Amniotic stem cell (primary cell): ENCODE results near the gene ERC2.

Experiments used
- DNase-seq: peaks from one replicate; lab custom pipeline; 2025; lab: John Stamatoyannopoulos, UW

Gene ERC2

GRCh38 chr3:55716044-55716443 lies 752.2 kb downstream of the ERC2 start:
- no peak for DNase-seq

- no peak for DNase-seq
Measured at GRCh38 chr3:55714057-55714456, 754.2 kb downstream of the ERC2 start.

- DNase-seq: no peak
Measured at GRCh38 chr3:55711646-55712045, 756.6 kb downstream of the ERC2 start.

DNA sequence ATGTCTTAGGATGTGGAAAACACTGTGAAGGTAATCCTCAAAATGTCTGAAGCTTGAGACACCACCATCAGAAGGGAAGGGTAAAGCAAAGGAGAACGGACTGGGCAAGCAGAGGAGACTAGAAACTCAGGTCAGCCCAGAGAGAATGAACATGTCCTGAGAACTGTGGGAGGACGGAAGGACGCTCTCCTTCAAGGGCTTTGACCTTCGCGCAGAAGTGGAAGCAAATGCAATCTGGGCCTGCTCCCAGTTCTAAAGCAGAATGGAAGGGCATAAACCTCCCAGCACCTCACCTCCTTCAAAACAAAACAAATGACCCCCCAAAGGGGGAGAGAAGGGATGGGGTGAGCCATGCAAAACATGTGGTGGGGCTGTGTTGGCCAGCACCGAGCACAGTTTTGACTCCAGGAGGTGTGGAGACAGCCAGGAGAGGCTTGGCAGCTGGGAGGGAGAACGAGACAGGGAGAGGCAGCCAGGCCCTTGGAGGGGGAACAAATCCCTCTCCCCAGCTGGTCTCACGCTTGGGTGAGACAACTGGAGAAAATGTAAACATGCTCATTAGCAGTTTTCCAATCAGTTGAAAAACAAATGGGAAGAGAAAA lies 758.8 kb downstream of the ERC2 start:
- DNase-seq: no peak

DNA sequence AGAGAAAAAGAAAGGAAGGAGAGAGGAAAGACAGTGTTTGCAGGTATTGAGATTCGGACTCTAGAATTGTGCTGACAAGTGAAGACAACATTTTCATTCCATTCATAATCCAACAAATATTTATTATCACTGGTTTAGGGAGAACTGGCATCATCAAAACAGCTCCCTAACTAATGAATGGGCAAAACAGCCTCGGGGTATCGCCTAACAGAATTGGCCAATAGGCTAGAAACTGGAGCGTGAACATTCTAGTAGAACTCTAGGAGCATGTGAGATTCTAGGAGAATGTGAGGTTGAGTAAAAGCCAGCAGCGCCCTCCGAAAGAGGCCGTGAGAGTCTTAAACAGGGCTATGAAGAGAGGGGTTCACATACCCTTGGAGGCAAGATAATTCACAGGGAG lies 759.3 kb downstream of the ERC2 start:
- DNase-seq: no peak

DNA sequence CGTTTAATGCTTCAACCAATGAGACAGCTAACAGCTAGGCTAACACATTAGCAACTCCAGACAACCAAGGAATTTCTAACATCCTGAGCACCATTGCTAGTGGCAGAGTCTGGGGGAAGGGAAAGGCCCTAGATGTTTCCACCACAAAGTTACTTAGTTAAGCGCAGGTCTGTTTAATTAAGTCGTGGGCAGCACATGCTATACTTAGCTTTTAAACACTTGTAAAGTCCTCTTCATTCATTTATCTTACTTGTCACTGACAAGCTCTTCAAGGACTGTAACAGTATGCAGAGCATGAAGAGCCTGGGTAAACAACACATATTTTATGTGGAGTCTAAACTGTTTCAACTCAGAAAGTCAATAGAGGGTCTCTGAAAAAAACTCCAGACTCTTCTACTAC lies 760.0 kb downstream of the ERC2 start:
- DNase-seq: no peak

DNA sequence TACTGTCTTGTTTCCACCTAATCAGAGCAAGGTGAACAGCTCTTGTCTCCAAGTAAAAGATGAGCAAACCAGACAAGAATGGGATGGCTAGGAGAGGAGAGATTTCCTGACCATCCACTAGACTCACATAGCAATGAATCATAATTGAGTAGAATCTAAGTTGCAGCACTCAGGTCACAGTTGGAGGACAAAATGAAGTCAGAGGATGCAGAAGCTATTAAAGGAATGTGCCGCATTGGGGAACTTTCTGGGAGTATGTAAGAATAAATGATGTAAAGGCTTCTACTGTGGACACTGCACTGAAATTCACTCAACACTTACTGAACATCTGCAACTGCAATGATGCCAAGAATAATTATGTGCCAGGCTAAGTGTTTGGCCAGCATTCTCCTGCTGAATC lies 763.7 kb downstream of the ERC2 start:
- peak; percentile 38 for DNase-seq

DNA sequence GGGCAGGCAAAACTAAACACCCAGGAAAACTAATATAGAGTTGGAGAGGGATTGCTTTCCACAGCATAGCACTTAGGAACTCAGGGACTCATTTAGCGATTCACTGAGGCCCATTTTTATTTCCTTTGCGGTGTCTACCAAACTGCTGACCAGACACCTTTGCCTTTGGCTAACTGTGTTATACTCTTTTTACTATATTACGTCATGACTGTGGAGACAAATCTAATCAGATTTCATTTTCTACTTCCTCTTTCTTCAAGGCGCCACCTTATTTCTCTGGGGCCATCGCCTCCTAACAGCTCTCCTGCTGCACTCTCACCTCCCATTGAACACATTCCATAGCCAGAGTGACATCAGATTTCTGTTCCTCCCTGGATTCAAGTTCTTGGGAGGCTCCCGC lies 765.4 kb downstream of the ERC2 start:
- no peak for DNase-seq

DNA sequence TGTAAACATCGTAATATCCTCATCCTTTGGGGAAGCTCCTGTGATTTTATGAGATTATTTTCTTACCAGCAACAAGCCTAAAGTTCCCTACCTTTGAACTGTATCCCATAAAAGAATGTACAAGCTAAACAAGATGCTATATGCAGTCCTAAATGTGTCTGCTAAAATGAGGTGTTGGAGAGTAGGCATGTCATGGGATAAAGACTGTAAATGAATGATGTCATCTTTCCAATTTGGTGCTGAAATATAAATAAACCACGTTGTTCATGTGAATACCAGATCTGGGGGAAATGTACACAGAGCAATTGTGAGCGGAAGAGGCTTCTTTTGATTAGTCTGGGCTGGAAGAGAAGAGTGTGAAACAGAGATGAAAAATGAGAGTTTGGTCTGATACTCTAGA lies 766.3 kb downstream of the ERC2 start:
- no peak for DNase-seq

DNA sequence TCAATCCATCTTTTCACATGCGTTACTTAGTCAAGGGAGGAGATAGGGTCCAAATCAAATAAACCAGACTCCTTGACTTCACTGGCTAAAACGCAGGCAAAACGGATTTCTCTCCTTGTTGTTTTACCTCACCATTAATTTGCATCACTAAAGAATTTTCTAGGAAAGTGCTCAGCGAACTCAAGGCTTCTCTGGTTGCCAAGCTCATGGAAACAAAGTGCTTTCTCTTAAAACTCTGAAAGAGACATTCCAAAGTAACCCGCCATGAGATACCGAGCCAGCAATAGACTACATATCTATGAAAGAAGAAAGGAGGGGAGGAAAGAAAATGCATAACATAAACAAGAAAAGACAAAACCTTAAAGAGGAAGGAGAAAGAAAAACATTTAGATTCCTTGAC lies 769.4 kb downstream of the ERC2 start:
- no peak for DNase-seq

DNA sequence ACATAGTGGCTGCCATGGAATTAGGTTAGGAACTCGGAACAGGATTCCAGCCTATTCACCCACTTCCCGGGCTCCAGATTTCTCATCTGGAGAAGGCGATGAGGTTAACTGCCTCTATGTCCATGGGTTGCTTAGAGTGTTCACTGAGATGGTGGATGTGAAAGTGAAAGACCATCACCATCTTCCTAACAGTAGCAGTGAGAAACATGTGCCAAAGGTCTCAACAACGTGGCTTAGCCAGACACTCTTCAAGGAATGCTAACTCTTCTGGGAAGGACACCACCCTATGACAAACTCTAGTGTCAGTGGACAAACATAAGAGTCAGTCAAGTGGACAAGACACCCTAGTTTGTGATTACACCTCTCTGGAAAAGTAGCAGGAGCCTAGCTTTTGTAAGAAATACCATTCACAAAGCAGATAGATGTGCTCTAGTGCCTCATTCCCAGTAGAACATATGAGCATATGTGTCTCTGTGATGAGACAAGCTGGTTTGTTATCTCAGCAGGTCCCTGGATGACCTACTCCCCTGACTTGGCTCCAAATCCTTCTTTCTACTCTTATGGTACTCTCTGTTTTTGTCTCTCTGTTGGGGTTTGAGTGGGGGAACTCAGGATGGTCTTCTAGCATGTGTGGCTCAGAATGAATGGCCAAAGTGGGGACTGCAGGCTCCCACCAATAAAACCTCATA lies 770.9 kb downstream of the ERC2 start:
- DNase-seq: no peak

DNA sequence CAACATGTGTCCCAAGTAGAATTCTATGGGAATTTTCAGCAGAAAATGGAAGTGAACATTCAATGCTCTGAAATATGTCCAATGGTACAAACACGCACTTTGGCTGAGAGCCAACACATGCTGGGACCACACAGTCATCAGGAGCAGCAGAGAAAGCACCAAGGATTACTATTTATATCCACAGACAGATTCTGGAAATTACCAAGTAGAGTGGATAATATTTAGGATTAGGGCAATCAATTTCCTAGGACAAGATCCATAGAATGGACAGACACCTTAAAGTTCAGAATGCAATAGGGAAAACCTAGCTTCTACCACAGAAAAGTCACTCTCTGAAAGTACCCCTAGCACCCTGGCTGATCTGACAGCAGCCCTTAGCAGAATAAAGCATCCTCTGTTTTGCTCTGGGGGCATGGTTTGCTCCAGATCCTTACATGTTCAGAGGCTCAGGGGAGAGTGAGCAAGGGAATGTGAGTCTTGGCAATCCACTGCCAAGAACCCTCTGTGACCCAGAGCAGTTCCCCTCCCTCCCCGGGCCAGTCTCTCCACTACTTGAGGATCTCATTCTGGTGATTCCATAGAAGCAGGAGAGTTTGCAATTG lies 775.2 kb downstream of the ERC2 start:
- no peak for DNase-seq

- DNase-seq: no peak
Measured at GRCh38 chr3:55692295-55692956, 775.8 kb downstream of the ERC2 start.

GRCh38 chr3:55691141-55691540 lies 777.1 kb downstream of the ERC2 start:
- DNase-seq: no peak

GRCh38 chr3:55690726-55691125 lies 777.5 kb downstream of the ERC2 start:
- DNase-seq: no peak

DNA sequence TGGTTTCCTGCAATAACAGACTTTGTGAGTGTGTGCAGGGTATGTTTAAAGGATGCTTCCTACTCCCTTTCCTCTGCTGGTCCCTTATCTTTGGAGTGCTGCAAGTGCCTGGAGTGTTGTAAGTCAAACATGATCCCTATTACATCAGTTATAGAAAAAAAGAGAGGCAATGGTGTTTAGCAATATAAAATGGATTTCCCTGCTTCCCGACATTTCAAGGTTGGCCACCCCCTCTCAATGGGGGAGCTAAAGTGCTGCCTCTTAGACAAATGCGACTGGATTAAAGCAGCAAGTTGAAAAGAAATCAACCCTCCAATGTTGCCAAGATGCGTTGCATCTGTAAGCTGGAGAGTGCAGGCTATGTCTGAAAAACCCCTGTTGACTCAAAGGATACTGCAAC lies 778.1 kb downstream of the ERC2 start:
- no peak for DNase-seq

GRCh38 chr3:55688154-55688553 lies 780.1 kb downstream of the ERC2 start:
- DNase-seq: no peak

DNA sequence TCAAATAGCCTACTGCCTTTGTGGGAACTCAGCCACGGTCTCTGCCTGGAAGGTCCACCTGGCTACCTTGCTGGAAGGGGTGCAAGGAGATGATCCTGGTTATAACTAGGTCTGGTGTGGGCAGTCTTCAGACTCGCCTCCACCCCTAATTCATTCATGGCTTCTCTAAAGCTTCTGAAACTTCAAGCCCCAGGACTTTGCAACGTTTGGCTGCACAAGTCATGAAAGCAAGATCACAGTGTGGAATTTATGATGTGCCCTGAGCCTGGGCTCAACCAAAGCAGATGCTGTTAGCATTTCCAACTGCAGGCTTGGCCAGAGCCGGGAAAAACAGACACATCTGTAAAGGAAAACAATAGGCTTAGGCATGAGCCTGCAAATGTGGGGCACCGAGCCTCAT lies 780.7 kb downstream of the ERC2 start:
- DNase-seq: no peak

GRCh38 chr3:55686426-55687254 lies 781.6 kb downstream of the ERC2 start:
- DNase-seq: no peak

DNA sequence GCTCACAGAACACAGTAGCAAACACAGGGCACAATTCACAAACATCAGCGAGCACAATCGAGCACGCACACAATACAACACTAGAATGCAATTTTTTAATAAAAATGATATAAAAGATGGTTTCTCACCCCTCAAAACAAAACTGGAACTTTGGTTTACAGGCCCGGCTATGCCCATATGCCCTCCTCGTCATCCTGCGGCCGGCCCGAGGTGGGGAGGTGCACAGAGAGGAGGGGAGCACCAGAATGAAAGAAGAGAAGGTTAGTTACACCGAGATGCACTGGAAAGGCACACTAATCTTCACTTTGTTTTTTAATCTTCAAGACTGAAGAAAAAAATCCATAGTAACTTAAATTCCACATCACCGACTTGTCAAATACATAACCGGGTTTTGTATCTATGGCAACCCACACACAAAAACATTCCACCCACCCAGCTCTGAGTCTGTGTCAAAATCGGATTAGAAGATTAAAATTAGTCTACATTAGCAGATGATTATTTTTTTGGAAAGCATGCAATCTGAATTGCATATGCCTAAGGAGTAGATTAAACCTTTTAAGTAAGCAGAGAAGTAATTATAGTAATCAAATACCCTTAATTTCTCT lies 784.5 kb downstream of the ERC2 start:
- DNase-seq: no peak

GRCh38 chr3:55682461-55682860 lies 785.8 kb downstream of the ERC2 start:
- no peak for DNase-seq
